GM15510 (cell line): ENCODE data around the gene GUCA2B.

Source experiments
- POLR2A ChIP-seq: IDR thresholded peaks from 3 replicates; pipeline ENCODE4 v1.6.1; 2011; ENCODE audit warnings: borderline replicate concordance; ENCODE audit not compliant: insufficient read length; ENCODE audit errors: extremely low read depth

GUCA2B gene

GRCh38 chr1:42136466-42136865, 16.7 kb upstream of the GUCA2B start:
- no peak for TF ChIP-seq POLR2A

- TF ChIP-seq POLR2A: no peak
These were observed 15.4 kb upstream of the GUCA2B start for GRCh38 chr1:42137766-42138165.

GRCh38 chr1:42138586-42138985, 14.6 kb upstream of the GUCA2B start:
- TF ChIP-seq POLR2A: no peak

- TF ChIP-seq POLR2A: no peak
These were observed 13.8 kb upstream of the GUCA2B start for GRCh38 chr1:42139444-42139843.

- TF ChIP-seq POLR2A: no peak
These were observed 13.0 kb upstream of the GUCA2B start for GRCh38 chr1:42140191-42140590.

- TF ChIP-seq POLR2A: no peak
These were observed 11.2 kb upstream of the GUCA2B start for GRCh38 chr1:42141978-42142377.

- no peak for TF ChIP-seq POLR2A
These were observed 10.1 kb upstream of the GUCA2B start for GRCh38 chr1:42142894-42143675.

- TF ChIP-seq POLR2A: no peak
These were observed 9.1 kb upstream of the GUCA2B start for GRCh38 chr1:42143896-42144710.

- TF ChIP-seq POLR2A: no peak
These were observed 8.4 kb upstream of the GUCA2B start for GRCh38 chr1:42144711-42145388.

- no peak for TF ChIP-seq POLR2A
These were observed 7.9 kb upstream of the GUCA2B start for GRCh38 chr1:42145389-42145716.

- TF ChIP-seq POLR2A: no peak
These were observed 7.2 kb upstream of the GUCA2B start for GRCh38 chr1:42145764-42146625.

GRCh38 chr1:42146626-42147320, 6.4 kb upstream of the GUCA2B start:
- TF ChIP-seq POLR2A: no peak

- no peak for TF ChIP-seq POLR2A
These were observed 5.0 kb upstream of the GUCA2B start for GRCh38 chr1:42148166-42148565.

GRCh38 chr1:42150651-42151050, 2.6 kb upstream of the GUCA2B start:
- no peak for TF ChIP-seq POLR2A
